ENCODE data around the gene PLXDC1. TPM values are rescaled to one million over a fixed set of nuclear protein-coding genes. Genes with fewer than 3 reads are reported as not detected.

Gene PLXDC1
- total RNA-seq, 1 donor from 2014 or later = 2.5 TPM

- Histone ChIP-seq H3K79me2 (ENCODE audit: low read depth) (no peaks in the 10 kb centered on the region), H3K4me1 (no peaks in the 10 kb centered on the region), H3K27me3 (no peaks in the 10 kb centered on the region), H3K9ac (no peak overlapping the region), H3K9me3 (ENCODE audit: low read depth) (no peaks in the 10 kb centered on the region), H3K4me2 (no peak overlapping the region), H3K4me3 (no peak overlapping the region), H2AFZ (replicated peaks) (peak overlapping the region; percentile 80), H3F3A (ENCODE audit: low read depth) (no peaks in the 10 kb centered on the region), H3K36me3 (no peaks in the 10 kb centered on the region), H3K27ac (no peak overlapping the region), H4K20me1 (ENCODE audit: low read depth) (no peaks in the 10 kb centered on the region)
- peaks cover 13% of the 10 kb centered on the region for H3K27me3 Mint-ChIP-seq (ENCODE audit: insufficient read depth, low read depth)
- H3K9me3 Mint-ChIP-seq = no peaks in the 10 kb centered on the region
- no peaks in the 10 kb centered on the region for H3K36me3 Mint-ChIP-seq
- DNase-seq (ENCODE audit: low spot score) = no peak
- H3K4me1 Mint-ChIP-seq = peaks cover 7% of the 10 kb centered on the region
- TF ChIP-seq EZH2phosphoT487 (IDR thresholded peaks at IDR 0.05) (no peak), EZH2 (IDR thresholded peaks at IDR 0.05) (no peak), CTCF (IDR thresholded peaks at IDR 0.05) (no peak)
- no peak overlapping the region for H3K27ac Mint-ChIP-seq
- H3K4me3 Mint-ChIP-seq = no peak overlapping the region
These were observed 36.3 kb downstream of the PLXDC1 start for GRCh38 chr17:39115135-39115534.

- H3K27me3 ChIP-seq = no peaks in the 10 kb centered on the region
- no peak overlapping the region for H3K27ac ChIP-seq
- H3K4me3 ChIP-seq = no peak overlapping the region
- Mint-ChIP-seq H3K36me3 (no peaks in the 10 kb centered on the region), H3K9me3 (no peaks in the 10 kb centered on the region), H3K4me3 (no peak overlapping the region), H3K4me1 (peaks cover 11% of the 10 kb centered on the region), H3K27ac (no peak overlapping the region), H3K27me3 (ENCODE audit: insufficient read depth, low read depth) (peaks cover 12% of the 10 kb centered on the region)
- no peaks in the 10 kb centered on the region for H3K36me3 ChIP-seq
- H4K20me1 ChIP-seq (ENCODE audit: low read depth) = no peaks in the 10 kb centered on the region
- no peaks in the 10 kb centered on the region for H3F3A ChIP-seq (ENCODE audit: low read depth)
- TF ChIP-seq EZH2phosphoT487 (IDR thresholded peaks at IDR 0.05) (no peak), EZH2 (IDR thresholded peaks at IDR 0.05) (no peak)
- H3K79me2 ChIP-seq (ENCODE audit: low read depth) = no peaks in the 10 kb centered on the region
- H2AFZ ChIP-seq (replicated peaks) = peak overlapping the region; percentile 80
- no peaks in the 10 kb centered on the region for H3K4me1 ChIP-seq
- no peaks in the 10 kb centered on the region for H3K9me3 ChIP-seq (ENCODE audit: low read depth)
- no peak overlapping the region for H3K4me2 ChIP-seq
- no peak overlapping the region for H3K9ac ChIP-seq
- no peak for DNase-seq (ENCODE audit: low spot score)
These were observed 36.7 kb downstream of the PLXDC1 start for GRCh38 chr17:39114723-39115122.

- Mint-ChIP-seq H3K27ac (no peak overlapping the region), H3K36me3 (no peaks in the 10 kb centered on the region), H3K9me3 (no peaks in the 10 kb centered on the region), H3K4me1 (peaks cover 14% of the 10 kb centered on the region), H3K27me3 (ENCODE audit: insufficient read depth, low read depth) (peaks cover 14% of the 10 kb centered on the region), H3K4me3 (no peak overlapping the region)
- H3K4me1 ChIP-seq = no peaks in the 10 kb centered on the region
- no peak for DNase-seq (ENCODE audit: low spot score)
- no peaks in the 10 kb centered on the region for H3F3A ChIP-seq (ENCODE audit: low read depth)
- no peak overlapping the region for H3K4me3 ChIP-seq
- H2AFZ ChIP-seq (replicated peaks) = no peak overlapping the region
- no peak overlapping the region for H3K4me2 ChIP-seq
- no peak overlapping the region for H3K9ac ChIP-seq
- no peaks in the 10 kb centered on the region for H4K20me1 ChIP-seq (ENCODE audit: low read depth)
- no peaks in the 10 kb centered on the region for H3K36me3 ChIP-seq
- H3K27ac ChIP-seq = no peak overlapping the region
- H3K79me2 ChIP-seq (ENCODE audit: low read depth) = no peaks in the 10 kb centered on the region
- TF ChIP-seq EZH2phosphoT487 (IDR thresholded peaks at IDR 0.05) = no peak
- H3K27me3 ChIP-seq = no peaks in the 10 kb centered on the region
- H3K9me3 ChIP-seq (ENCODE audit: low read depth) = no peaks in the 10 kb centered on the region
These were observed 37.6 kb downstream of the PLXDC1 start for GRCh38 chr17:39113871-39114270.

GRCh38 chr17:39110435-39111136 lies 40.9 kb downstream of the PLXDC1 start:
- Histone ChIP-seq H2AFZ (replicated peaks) (no peak overlapping the region), H3K9me3 (ENCODE audit: low read depth) (no peaks in the 10 kb centered on the region), H3K4me3 (no peak overlapping the region), H3K79me2 (ENCODE audit: low read depth) (no peaks in the 10 kb centered on the region), H3K4me1 (no peaks in the 10 kb centered on the region), H3F3A (ENCODE audit: low read depth) (no peaks in the 10 kb centered on the region), H4K20me1 (ENCODE audit: low read depth) (no peaks in the 10 kb centered on the region), H3K36me3 (no peaks in the 10 kb centered on the region), H3K27me3 (no peaks in the 10 kb centered on the region), H3K27ac (no peak overlapping the region), H3K4me2 (no peak overlapping the region), H3K9ac (no peak overlapping the region)
- peaks cover 17% of the 10 kb centered on the region for H3K27me3 Mint-ChIP-seq (ENCODE audit: insufficient read depth, low read depth)
- no peak for TF ChIP-seq CTCF (IDR thresholded peaks at IDR 0.05)
- TF ChIP-seq EZH2phosphoT487 (IDR thresholded peaks at IDR 0.05) = no peak
- TF ChIP-seq EZH2 (IDR thresholded peaks at IDR 0.05) = no peak
- no peak overlapping the region for H3K4me3 Mint-ChIP-seq
- H3K9me3 Mint-ChIP-seq = no peaks in the 10 kb centered on the region
- H3K27ac Mint-ChIP-seq = peak overlapping the region; percentile 74
- peak; percentile 33 for DNase-seq (ENCODE audit: low spot score)
- peaks cover 19% of the 10 kb centered on the region for H3K4me1 Mint-ChIP-seq
- H3K36me3 Mint-ChIP-seq = no peaks in the 10 kb centered on the region

All from neural progenitor cell (in vitro differentiated cells).